GM23338 (cell line): Measurements from ENCODE around the gene LATS2. TPM values are rescaled to one million over a fixed set of nuclear protein-coding genes. Genes with fewer than 3 reads are reported as not detected.

ENCODE experiments used
- ATAC-seq: fragments of 200-7000 bp; cut with Tn5 transposase; 3 replicates; pipeline ENCODE4 v1.9.1; 2020
- DNase-seq: peaks from one replicate; pipeline ENCODE4 v3.0.0-alpha.2; 2015; ENCODE audit warnings: low spot score
- H2AFZ ChIP-seq: fragments of 200-600 bp; sonication (generic); 2 replicates; pipeline ENCODE4 v1.8.0; 2016; ENCODE audit warnings: antibody characterized with exemption, mild to moderate bottlenecking, moderate library complexity
- H3F3A ChIP-seq: fragments of 200-600 bp; sonication (generic); replicated peaks from 2 replicates; pipeline ENCODE4 v1.8.0; 2017; ENCODE audit warnings: antibody characterized with exemption, mixed run types, low read depth
- H3K27ac ChIP-seq: fragments of 200-600 bp; sonication (generic); 2 replicates; pipeline ENCODE4 v1.6.1; 2016; ENCODE audit warnings: low read depth
- H3K27me3 ChIP-seq: fragments of 200-600 bp; sonication (generic); 2 replicates; pipeline ENCODE4 v1.8.0; 2016; ENCODE audit warnings: mild to moderate bottlenecking, mixed run types, moderate library complexity; ENCODE audit not compliant: insufficient read depth
- H3K36me3 ChIP-seq: fragments of 200-600 bp; sonication (generic); 2 replicates; pipeline ENCODE4 v1.8.0; 2016; ENCODE audit warnings: mild to moderate bottlenecking; ENCODE audit not compliant: insufficient read depth
- H3K4me1 ChIP-seq: fragments of 200-600 bp; sonication (generic); 2 replicates; pipeline ENCODE4 v1.8.0; 2016; ENCODE audit warnings: mild to moderate bottlenecking, moderate library complexity; ENCODE audit not compliant: insufficient read depth
- H3K4me2 ChIP-seq: fragments of 200-600 bp; sonication (generic); 2 replicates; pipeline ENCODE4 v1.7.1; 2017; ENCODE audit warnings: mixed run types
- H3K4me3 ChIP-seq: fragments of 200-600 bp; sonication (generic); 2 replicates; pipeline ENCODE4 v1.6.1; 2016; ENCODE audit warnings: mixed run types
- H3K79me2 ChIP-seq: fragments of 200-600 bp; sonication (generic); replicated peaks from 2 replicates; pipeline ENCODE4 v1.8.0; 2017; ENCODE audit warnings: mild to moderate bottlenecking; ENCODE audit not compliant: insufficient read depth
- H3K9me2 ChIP-seq: fragments of 200-600 bp; sonication (generic); 2 replicates; pipeline ENCODE4 v1.8.0; 2017; ENCODE audit not compliant: insufficient read depth
- H4K20me1 ChIP-seq: fragments of 200-600 bp; sonication (generic); replicated peaks from 2 replicates; pipeline ENCODE4 v1.8.0; 2017; ENCODE audit warnings: mild to moderate bottlenecking; ENCODE audit not compliant: insufficient read depth
- H3K27ac Mint-ChIP-seq: 2 replicates; pipeline ENCODE4 v1.8.0; 2020; ENCODE audit warnings: inconsistent platforms, mild to moderate bottlenecking, moderate library complexity, mixed read lengths
- H3K27me3 Mint-ChIP-seq: 3 replicates; pipeline ENCODE4 v1.8.0; 2022; ENCODE audit warnings: low read depth, mild to moderate bottlenecking, moderate library complexity, mixed read lengths, inconsistent platforms; ENCODE audit not compliant: insufficient read depth, poor library complexity
- H3K36me3 Mint-ChIP-seq: 3 replicates; pipeline ENCODE4 v1.8.0; 2021; ENCODE audit warnings: low read depth, mild to moderate bottlenecking, inconsistent platforms, moderate library complexity, mixed read lengths
- H3K4me1 Mint-ChIP-seq: 3 replicates; pipeline ENCODE4 v1.8.0; 2020; ENCODE audit warnings: mild to moderate bottlenecking, inconsistent platforms, mixed read lengths
- H3K4me3 Mint-ChIP-seq: 3 replicates; pipeline ENCODE4 v1.8.0; 2021; ENCODE audit warnings: moderate library complexity, mild to moderate bottlenecking, inconsistent platforms, mixed read lengths
- H3K9me3 Mint-ChIP-seq: 3 replicates; pipeline ENCODE4 v1.8.0; 2020; ENCODE audit warnings: moderate library complexity, mild to moderate bottlenecking, inconsistent platforms, mixed read lengths
- CREB1 ChIP-seq: fragments of 250-450 bp; sonication (Bioruptor Pico); IDR thresholded peaks from 2 replicates; pipeline ENCODE4 v1.5.0; 2020; ENCODE audit warnings: low read depth, mild to moderate bottlenecking, moderate library complexity
- ETS1 ChIP-seq: IDR thresholded peaks from 2 replicates; pipeline ENCODE4 v1.6.1; 2016; ENCODE audit warnings: antibody characterized with exemption
- EZH2 ChIP-seq: fragments of 200-600 bp; sonication (generic); IDR thresholded peaks from one replicate; pipeline ENCODE4 v1.8.0; 2017; ENCODE audit warnings: antibody characterized with exemption, mild to moderate bottlenecking, low read depth; ENCODE audit not compliant: unreplicated experiment
- EZH2phosphoT487 ChIP-seq: fragments of 200-600 bp; sonication (generic); IDR thresholded peaks from one replicate; pipeline ENCODE4 v1.8.1; 2018; ENCODE audit warnings: antibody characterized with exemption; ENCODE audit not compliant: unreplicated experiment
- JUNB ChIP-seq: IDR thresholded peaks from one replicate; pipeline ENCODE4 v1.6.1; 2016; ENCODE audit warnings: antibody characterized with exemption; ENCODE audit not compliant: unreplicated experiment
- POLR2AphosphoS5 ChIP-seq: IDR thresholded peaks from 2 replicates; pipeline ENCODE4 v1.6.1; 2016; ENCODE audit warnings: antibody characterized with exemption, low read depth
- REST ChIP-seq: IDR thresholded peaks from one replicate; pipeline ENCODE4 v1.6.1; 2018; ENCODE audit warnings: antibody characterized with exemption; ENCODE audit not compliant: unreplicated experiment
- STAT1 ChIP-seq: IDR thresholded peaks from one replicate; pipeline ENCODE4 v1.6.1; 2016; ENCODE audit warnings: antibody characterized with exemption; ENCODE audit not compliant: unreplicated experiment
- ZNF114 ChIP-seq: fragments of 250-450 bp; sonication (Bioruptor Pico); IDR thresholded peaks from 2 replicates; pipeline ENCODE4 v1.5.0; 2020; ENCODE audit warnings: mild to moderate bottlenecking, moderate library complexity
- ZNF331 ChIP-seq: fragments of 250-450 bp; sonication (Bioruptor Pico); IDR thresholded peaks from 2 replicates; pipeline ENCODE4 v1.5.0; 2020; ENCODE audit warnings: low read depth, mild to moderate bottlenecking, moderate library complexity
- ZNF462 ChIP-seq: fragments of 250-450 bp; sonication (Bioruptor Pico); IDR thresholded peaks from 2 replicates; pipeline ENCODE4 v1.5.0; 2020; ENCODE audit warnings: mild to moderate bottlenecking, moderate library complexity
- polyA plus RNA-seq: library from polyadenylated mRNA; unstranded; fragments of >200 nt; fragmentation: Nextera tagmentation; extraction: Ambion mirVana; gene quantifications from 2 replicates; pipeline ENCODE4 v1.2.1, GENCODE V29; 2016
- total RNA-seq: library from RNA; depleted of rRNA; stranded (reverse); fragments of >200 nt; shearing (Covaris generic); gene quantifications from 2 replicates; pipeline ENCODE4 v1.2.3, GENCODE V29; 2014

The LATS2 gene
- total and polyA plus RNA-seq, 2 experiments from 2014 or later: 10.5 to 25.4 TPM

- TF ChIP-seq ZNF462 (CRISPR knock-in tag): no peak
- TF ChIP-seq STAT1: no peak
- TF ChIP-seq JUNB: no peak
- TF ChIP-seq POLR2AphosphoS5: no peak
- TF ChIP-seq CREB1 (CRISPR knock-in tag): no peak
- TF ChIP-seq EZH2phosphoT487: no peak
- TF ChIP-seq ZNF114: no peak
- TF ChIP-seq EZH2: no peak
Measured at GRCh38 chr13:21033212-21033840, 28.1 kb downstream of the LATS2 start (continued).

GRCh38 chr13:21032656-21033055, 28.7 kb downstream of the LATS2 start:
- no peak overlapping the region for H3K4me3 Mint-ChIP-seq
- peaks cover 7% of the 10 kb centered on the region for H3K27me3 Mint-ChIP-seq
- ATAC-seq: no peak
- Histone ChIP-seq H2AFZ (no peak overlapping the region), H3K4me2 (no peak overlapping the region), H3K4me1 (peaks cover 30% of the 10 kb centered on the region), H3K9me2 (no peaks in the 10 kb centered on the region), H3K27ac (no peak overlapping the region), H3K79me2 (peaks cover 100% of the 10 kb centered on the region), H3K4me3 (no peak overlapping the region), H4K20me1 (peaks cover 46% of the 10 kb centered on the region), H3K27me3 (no peaks in the 10 kb centered on the region), H3K36me3 (no peaks in the 10 kb centered on the region), H3F3A (no peaks in the 10 kb centered on the region)
- H3K27ac Mint-ChIP-seq: peak overlapping the region; percentile 23; the same call in 1 of the 2 replicates
- H3K9me3 Mint-ChIP-seq: no peaks in the 10 kb centered on the region
- peaks cover 12% of the 10 kb centered on the region; the same call in 2 of the 3 replicates for H3K36me3 Mint-ChIP-seq
- H3K4me1 Mint-ChIP-seq: peaks cover 32% of the 10 kb centered on the region
- DNase-seq: no peak
- TF ChIP-seq ZNF331 (no peak), CREB1 (CRISPR knock-in tag) (no peak), STAT1 (no peak), EZH2phosphoT487 (no peak), REST (no peak), EZH2 (no peak), ETS1 (no peak), JUNB (no peak), ZNF114 (no peak), POLR2AphosphoS5 (no peak)
